ENCODE results near the gene MTMR10.

MTMR10 gene, protein sequence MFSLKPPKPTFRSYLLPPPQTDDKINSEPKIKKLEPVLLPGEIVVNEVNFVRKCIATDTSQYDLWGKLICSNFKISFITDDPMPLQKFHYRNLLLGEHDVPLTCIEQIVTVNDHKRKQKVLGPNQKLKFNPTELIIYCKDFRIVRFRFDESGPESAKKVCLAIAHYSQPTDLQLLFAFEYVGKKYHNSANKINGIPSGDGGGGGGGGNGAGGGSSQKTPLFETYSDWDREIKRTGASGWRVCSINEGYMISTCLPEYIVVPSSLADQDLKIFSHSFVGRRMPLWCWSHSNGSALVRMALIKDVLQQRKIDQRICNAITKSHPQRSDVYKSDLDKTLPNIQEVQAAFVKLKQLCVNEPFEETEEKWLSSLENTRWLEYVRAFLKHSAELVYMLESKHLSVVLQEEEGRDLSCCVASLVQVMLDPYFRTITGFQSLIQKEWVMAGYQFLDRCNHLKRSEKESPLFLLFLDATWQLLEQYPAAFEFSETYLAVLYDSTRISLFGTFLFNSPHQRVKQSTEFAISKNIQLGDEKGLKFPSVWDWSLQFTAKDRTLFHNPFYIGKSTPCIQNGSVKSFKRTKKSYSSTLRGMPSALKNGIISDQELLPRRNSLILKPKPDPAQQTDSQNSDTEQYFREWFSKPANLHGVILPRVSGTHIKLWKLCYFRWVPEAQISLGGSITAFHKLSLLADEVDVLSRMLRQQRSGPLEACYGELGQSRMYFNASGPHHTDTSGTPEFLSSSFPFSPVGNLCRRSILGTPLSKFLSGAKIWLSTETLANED

DNA sequence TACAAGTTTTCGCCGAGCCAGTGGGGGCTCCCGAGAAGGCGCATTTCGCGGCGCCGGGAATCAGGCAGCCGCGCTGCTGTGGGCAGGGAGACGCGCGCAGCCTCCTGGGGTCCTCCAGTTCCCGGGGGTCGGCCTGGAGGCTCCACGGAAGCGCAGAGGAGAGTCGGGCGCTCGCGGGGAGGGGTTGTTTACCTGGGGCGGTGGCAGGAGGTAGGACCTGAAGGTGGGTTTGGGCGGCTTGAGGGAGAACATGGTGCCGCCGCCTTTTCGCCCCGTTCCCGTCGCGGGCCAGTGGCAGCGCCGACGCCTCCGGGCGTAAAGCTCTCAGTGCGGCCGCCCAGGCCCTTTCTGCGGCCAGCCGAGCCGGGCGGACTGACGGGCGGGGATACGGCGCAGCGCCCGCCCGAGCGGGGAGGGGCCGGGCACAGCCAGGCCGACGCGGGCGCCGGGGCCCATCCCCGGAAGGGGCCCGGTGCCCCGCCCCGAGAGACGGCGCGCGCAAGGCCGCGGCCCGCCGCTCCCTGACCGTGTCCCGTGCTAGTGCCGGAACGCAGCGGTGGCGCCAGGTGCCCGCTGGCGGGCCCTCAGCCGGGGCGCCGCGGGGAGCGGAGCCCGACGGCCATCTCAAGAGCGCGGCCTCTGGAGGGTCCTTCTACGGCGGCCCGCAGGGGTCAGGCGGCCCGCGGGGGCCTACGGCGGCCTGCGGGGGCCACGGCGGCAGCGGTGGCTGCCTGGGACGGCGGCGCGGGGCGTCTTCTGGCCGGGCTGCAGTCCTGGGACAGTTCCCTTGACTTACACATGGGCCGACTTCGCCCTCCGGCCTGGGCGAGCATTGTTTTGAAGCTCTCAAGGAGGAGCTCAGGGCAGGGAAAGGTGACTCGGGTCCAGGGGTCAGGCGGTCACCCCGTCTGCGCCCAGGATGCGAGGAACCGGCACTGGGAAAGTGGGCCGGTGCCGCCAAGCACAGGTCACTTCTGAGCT lies at the start of gene MTMR10:
Gene MTMR10 (minus strand): TSS at position 374 of the 981 bp plus-strand sequence. CDS start 122 bp downstream, at position 252.
- peak; percentile 46 to 63 (median 60) for DNase-seq

- DNase-seq = no peak
Observed at GRCh38 chr15:31040611-31041010, 49.2 kb upstream of the MTMR10 start.

GRCh38 chr15:31039961-31040360 lies 48.5 kb upstream of the MTMR10 start:
- DNase-seq = no peak

GRCh38 chr15:31037731-31038477 lies 46.5 kb upstream of the MTMR10 start:
- no peak for DNase-seq

GRCh38 chr15:31036783-31037182 lies 45.4 kb upstream of the MTMR10 start:
- no peak for DNase-seq

DNA sequence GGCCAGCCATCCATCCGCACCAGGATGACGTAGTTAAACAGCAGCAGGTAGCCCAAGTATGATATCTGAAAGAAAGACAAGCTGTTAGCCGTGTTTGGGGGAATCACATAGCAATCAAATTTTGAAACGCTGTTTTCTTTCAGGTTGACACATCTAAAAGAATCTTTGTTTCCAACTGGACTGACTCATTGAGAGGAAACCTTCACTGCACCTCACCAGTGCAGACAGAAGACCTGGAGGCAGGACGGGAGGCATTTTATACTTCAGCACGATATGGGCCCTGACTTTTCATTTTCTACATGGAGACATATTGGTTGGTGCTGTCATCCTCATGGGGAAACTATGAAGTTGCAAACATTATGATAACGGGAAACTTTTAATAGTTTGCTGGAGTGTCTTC lies 44.2 kb upstream of the MTMR10 start:
- no peak for DNase-seq

DNA sequence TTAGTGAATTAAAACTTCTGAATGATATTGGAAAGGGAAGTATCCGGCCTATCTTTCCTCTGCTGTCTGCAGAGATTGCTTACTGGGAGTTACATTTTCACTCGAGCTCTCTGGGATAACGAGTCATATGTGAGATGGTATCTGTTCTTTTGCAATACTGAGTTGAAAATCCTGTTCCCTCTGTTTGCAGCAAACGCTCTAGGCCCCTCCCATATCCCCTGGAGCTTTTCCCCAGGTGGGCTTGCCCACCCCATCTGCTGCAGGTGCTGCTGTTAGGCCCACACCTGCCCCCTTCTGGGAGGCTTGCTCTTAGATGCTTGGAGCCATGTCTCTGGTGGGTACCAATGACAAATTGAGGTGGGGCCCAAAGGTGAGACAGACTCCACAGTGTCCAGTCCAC lies 42.7 kb upstream of the MTMR10 start:
- no peak for DNase-seq

DNA sequence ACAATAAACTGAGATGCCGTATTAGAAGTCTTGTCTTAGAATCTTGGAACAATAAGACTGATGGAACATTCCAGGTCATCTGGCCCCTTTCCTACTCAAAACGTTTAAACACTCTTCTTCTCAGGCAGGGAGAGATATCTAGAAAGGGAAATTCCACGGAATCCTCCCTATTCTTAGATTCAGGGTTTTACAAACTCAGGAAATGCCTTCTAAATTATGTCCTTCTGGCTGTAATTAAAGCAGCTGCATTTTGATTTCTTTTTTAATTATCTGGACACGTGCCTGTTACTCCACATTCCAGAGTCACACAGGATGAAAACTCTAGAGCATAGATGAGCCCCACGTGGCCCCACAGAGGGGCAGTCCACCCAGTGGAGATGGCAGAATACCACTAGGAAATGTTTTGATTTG lies 41.5 kb upstream of the MTMR10 start:
- DNase-seq = no peak

DNA sequence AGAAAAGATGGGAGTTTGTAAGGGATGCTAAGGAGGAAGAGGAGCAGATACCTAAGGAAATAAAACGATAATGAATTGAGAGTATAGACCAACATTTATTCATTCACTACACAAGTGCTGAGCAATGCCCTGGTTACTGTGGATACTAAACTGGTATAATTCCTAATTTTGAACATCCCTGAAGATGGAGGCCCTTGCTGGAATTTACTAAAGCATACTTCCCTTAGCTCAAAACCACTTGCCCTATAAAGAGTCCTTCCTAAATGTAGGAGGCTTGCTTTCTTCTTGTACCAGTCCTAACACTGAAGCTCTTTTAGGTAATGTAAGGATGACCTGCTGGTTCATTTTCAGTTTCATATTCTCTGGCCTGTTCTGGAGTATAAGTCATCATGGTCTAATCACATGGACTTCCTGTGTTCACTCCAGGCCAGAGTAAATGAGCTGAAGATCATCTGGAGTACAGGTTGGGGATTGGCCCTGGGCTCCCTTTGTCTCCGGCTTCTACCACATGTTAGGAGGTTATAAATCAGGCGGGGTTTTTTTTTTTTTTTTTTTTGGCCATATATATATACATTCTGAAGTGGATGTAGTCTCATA lies 40.1 kb upstream of the MTMR10 start:
- DNase-seq = no peak

DNA sequence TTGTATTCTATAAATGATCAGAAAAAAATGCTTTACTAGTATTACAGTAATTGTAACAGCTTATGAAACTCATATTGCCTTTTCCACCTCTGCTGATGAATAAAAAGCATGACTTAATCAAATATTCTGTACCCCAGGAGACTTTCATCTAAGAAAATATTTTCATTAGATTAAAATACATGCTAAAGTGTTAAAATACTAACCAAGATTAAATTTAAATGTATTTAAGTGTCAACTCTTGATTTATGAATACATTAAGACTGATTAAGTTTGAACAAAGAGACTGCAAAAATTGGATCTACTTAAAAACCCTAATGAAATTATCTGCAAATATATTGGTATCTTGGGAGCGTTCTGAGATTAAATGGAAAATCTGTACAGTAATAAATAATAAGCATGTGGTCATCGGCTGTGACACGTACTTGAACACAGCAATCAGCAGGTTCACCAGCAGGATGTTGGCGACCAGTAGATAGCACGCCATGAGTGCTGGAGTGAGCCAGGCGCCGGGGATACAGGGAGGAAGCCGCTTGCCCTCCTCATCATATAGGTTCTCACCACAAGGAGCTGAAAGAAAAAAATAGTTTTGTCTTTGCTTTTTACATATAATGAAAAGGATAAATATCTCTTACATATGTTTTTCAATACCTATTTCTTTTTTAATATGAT lies 36.6 kb upstream of the MTMR10 start:
- no peak for DNase-seq

GRCh38 chr15:31025996-31026395 lies 34.6 kb upstream of the MTMR10 start:
- no peak for DNase-seq

GRCh38 chr15:31024979-31025378 lies 33.6 kb upstream of the MTMR10 start:
- DNase-seq = no peak

DNA sequence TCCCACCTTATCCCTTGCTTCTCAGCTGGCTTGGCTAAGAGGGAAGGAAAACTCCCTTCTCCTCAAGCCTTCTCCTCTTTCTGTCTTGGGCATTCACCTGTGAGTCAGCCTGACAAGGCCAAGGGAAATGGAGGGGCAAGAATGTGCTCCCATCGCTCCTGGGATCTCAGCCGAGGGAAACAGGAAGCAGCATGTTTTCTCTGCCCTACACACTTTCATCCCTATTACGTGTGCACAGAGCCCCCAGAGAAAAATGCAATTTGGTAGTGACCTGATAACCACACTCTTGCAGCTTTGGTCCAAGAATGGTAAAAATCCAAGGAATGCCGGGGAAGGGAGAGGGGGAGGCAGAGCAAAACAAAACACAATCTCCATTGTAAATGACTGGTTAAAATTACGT lies 32.9 kb upstream of the MTMR10 start:
- no peak for DNase-seq

DNA sequence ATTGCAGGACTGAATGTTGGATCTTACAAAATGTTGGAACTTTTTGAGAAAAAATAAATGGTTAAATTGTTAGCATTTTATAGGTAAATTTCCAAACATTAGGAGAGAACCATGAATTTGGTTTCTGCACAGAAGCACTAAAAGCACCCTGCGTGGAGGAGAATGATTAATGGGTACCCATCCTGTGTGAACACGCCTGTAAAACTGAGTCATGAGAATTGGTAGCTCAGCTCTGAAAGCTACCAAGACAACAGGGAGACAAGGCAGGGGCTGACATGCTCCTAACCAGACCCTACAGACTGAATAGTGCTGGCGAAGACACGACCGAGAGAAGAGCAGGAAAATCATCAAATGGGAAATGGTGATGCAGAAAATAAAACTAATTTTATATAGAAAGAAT lies 32.4 kb upstream of the MTMR10 start:
- DNase-seq = no peak

DNA sequence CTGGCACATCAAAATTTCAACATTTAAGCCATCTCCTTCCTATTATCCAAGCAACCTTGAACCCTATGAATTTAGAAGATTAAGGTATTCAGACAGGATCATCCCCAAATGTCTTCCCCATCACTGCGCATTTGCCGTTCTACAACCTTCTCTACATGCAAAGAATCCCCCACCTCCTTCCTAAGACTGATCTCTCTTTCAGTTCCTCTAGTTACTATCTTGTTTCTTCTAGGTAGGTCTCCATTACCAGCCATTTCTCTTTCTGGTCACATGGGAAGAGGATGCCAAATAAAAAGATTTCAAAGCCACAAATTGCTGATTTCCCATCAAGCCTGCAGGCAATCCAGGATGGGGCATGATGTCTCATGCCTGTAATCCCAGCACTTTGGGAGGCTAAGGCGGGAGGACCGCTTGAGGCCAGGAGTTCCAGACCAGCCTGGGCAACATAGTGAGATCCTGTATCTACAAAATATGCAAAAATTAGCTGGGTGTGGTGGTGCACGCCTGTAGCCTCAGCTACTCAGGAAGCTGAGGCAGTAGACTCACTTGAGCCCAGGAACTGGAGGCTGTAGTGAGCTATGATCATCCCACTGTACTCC lies 29.7 kb upstream of the MTMR10 start:
- DNase-seq = no peak

DNA sequence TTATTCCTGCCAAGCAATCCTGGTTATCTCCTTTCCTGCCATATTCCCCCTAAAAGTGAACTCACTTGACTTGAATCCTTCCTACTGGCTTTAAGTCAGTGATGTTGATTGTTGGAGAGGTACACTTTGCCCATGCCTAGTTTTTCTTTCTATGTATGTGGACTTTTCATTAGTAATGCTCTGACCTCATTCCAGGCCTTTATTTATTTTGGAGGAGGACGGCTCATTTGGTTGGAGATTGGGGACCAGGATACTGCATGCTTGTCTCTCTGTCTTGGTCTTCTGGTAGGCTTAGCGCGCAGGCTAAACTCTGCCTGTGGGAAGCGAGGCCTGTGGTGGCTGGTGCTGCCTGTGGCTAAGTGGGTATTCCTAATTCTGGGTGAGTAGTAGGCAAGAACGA lies 29.1 kb upstream of the MTMR10 start:
- DNase-seq = no peak

DNA sequence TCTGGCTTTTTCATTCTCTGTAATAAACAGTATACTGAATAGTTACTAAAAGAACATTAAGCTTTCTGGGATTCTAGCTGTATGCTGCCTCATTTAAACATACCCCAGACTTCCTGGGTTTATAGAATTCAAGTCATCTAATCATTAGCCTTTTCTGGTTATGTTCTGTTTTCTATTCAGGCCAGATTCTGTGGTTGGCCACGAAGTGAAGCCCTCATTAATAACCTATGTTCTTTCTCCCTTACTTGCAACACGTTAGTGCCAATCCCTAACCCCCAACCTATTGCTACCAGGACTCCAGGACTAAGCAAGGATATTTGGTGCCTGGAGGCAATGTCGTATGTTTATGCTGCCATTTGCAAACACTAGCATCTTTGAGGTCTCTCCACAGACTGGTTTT lies 28.6 kb upstream of the MTMR10 start:
- no peak for DNase-seq

DNA sequence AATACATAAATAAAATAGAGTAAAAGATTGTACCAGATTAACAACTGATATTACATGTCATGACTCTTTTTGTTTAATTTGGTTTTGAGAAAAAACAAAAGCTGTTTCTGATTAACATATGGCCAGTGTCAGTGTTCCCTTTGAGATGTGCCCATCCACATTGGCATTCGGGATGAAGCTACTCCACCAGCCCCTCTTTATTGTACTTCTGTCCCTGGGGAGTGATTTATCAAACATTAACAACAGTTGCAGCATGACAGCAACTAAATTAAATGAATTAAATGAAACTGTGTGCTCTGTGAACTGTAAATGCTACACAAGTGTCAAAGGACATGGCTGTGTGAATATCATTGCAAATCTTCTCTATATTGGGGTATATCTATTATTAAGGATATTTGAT lies 25.9 kb upstream of the MTMR10 start:
- no peak for DNase-seq

DNA sequence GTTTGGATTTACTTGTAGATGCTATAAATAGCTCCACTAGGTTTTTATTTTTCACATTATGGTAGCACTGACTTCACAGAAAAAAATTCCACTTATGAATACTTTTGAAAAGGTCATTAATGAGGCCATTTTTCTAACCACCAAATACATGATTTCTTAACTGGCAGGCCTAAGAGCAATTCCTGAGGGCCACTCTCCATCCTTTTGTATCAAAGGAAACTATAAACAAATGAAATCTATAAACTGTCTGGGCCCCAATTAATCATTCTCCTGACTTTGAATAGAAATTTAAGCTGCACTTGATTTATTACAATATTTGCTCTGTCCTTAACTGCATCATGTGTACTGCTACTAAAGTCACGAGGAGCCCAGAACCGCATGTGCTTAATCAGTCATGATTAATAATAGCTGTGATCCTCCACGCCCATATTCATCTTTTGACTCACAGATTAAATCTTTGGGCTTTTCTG lies 25.1 kb upstream of the MTMR10 start:
- no peak for DNase-seq

- no peak for DNase-seq
Observed at GRCh38 chr15:31014608-31014925, 23.1 kb upstream of the MTMR10 start.
